ENCODE results near the gene FADS6.

Gene FADS6

GRCh38 chr17:74878658-74879057 lies 14.8 kb downstream of the FADS6 start:
- Histone ChIP-seq H3K27me3 (replicated peaks; ENCODE audit: insufficient read depth, low read length) (peaks cover 66% of the 10 kb centered on the region), H3K9me3 (replicated peaks; ENCODE audit: insufficient read depth, low read length) (no peaks in the 10 kb centered on the region), H3K4me2 (ENCODE audit: low read depth, low read length) (no peak overlapping the region), H3K79me2 (ENCODE audit: low read length) (no peaks in the 10 kb centered on the region), H4K20me1 (ENCODE audit: insufficient read depth, low read length) (no peaks in the 10 kb centered on the region), H3K4me3 (ENCODE audit: low read length) (no peak overlapping the region), H3K27ac (ENCODE audit: low read length) (no peak overlapping the region), H3F3A (ENCODE audit: insufficient read depth, low read length) (0 out of 2 replicates have a peak, but pooled peaks cover 4% of the 10 kb centered on the region), H3K9ac (ENCODE audit: low read length) (no peak overlapping the region), H2AFZ (ENCODE audit: low read length) (no peak overlapping the region), H3K9me2 (replicated peaks; ENCODE audit: insufficient read depth, low read length) (no peaks in the 10 kb centered on the region), H3K36me3 (replicated peaks; ENCODE audit: insufficient read depth, low read length) (no peaks in the 10 kb centered on the region), H3K4me1 (ENCODE audit: low read length) (peaks cover 18% of the 10 kb centered on the region; the same call in 1 of the 2 replicates)
- DNase-seq: no peak
- no peak for TF ChIP-seq EZH2phosphoT487 (IDR thresholded peaks at IDR 0.05; ENCODE audit: low read length)
- TF ChIP-seq EZH2 (optimal IDR thresholded peaks at IDR 0.05; ENCODE audit: low read depth, low read length): no peak
- TF ChIP-seq CTCF (IDR thresholded peaks at IDR 0.05; ENCODE audit: low read length): no peak

- H3K9me3 ChIP-seq (replicated peaks; ENCODE audit: insufficient read depth, low read length): no peaks in the 10 kb centered on the region
- H3K79me2 ChIP-seq (ENCODE audit: low read length): no peaks in the 10 kb centered on the region
- H3K9ac ChIP-seq (ENCODE audit: low read length): no peak overlapping the region
- no peaks in the 10 kb centered on the region for H4K20me1 ChIP-seq (ENCODE audit: insufficient read depth, low read length)
- H2AFZ ChIP-seq (ENCODE audit: low read length): no peak overlapping the region
- H3K27me3 ChIP-seq (replicated peaks; ENCODE audit: insufficient read depth, low read length): peaks cover 58% of the 10 kb centered on the region
- H3F3A ChIP-seq (ENCODE audit: insufficient read depth, low read length): 0 out of 2 replicates have a peak, but pooled peaks cover 4% of the 10 kb centered on the region
- peaks cover 18% of the 10 kb centered on the region; the same call in 1 of the 2 replicates for H3K4me1 ChIP-seq (ENCODE audit: low read length)
- no peak overlapping the region for H3K27ac ChIP-seq (ENCODE audit: low read length)
- no peaks in the 10 kb centered on the region for H3K9me2 ChIP-seq (replicated peaks; ENCODE audit: insufficient read depth, low read length)
- no peak overlapping the region for H3K4me3 ChIP-seq (ENCODE audit: low read length)
- no peak for DNase-seq
- no peak for TF ChIP-seq CTCF (IDR thresholded peaks at IDR 0.05; ENCODE audit: low read length)
- no peak for TF ChIP-seq EZH2 (optimal IDR thresholded peaks at IDR 0.05; ENCODE audit: low read depth, low read length)
- no peak for TF ChIP-seq EZH2phosphoT487 (IDR thresholded peaks at IDR 0.05; ENCODE audit: low read length)
- H3K36me3 ChIP-seq (replicated peaks; ENCODE audit: insufficient read depth, low read length): no peaks in the 10 kb centered on the region
- H3K4me2 ChIP-seq (ENCODE audit: low read depth, low read length): no peak overlapping the region
Observed at GRCh38 chr17:74877592-74878548, 15.6 kb downstream of the FADS6 start.

GRCh38 chr17:74875977-74876593 lies 17.3 kb downstream of the FADS6 start:
- H3K79me2 ChIP-seq (ENCODE audit: low read length): no peaks in the 10 kb centered on the region
- H3K9ac ChIP-seq (ENCODE audit: low read length): no peak overlapping the region
- H3F3A ChIP-seq (ENCODE audit: insufficient read depth, low read length): 0 out of 2 replicates have a peak, but pooled peaks cover 4% of the 10 kb centered on the region
- no peaks in the 10 kb centered on the region for H4K20me1 ChIP-seq (ENCODE audit: insufficient read depth, low read length)
- peaks cover 42% of the 10 kb centered on the region for H3K27me3 ChIP-seq (replicated peaks; ENCODE audit: insufficient read depth, low read length)
- no peaks in the 10 kb centered on the region for H3K9me3 ChIP-seq (replicated peaks; ENCODE audit: insufficient read depth, low read length)
- H2AFZ ChIP-seq (ENCODE audit: low read length): no peak overlapping the region
- H3K9me2 ChIP-seq (replicated peaks; ENCODE audit: insufficient read depth, low read length): no peaks in the 10 kb centered on the region
- DNase-seq: no peak
- no peak overlapping the region for H3K4me2 ChIP-seq (ENCODE audit: low read depth, low read length)
- H3K4me1 ChIP-seq (ENCODE audit: low read length): peaks cover 24% of the 10 kb centered on the region; the same call in 1 of the 2 replicates
- no peaks in the 10 kb centered on the region for H3K36me3 ChIP-seq (replicated peaks; ENCODE audit: insufficient read depth, low read length)
- no peak for TF ChIP-seq CTCF (IDR thresholded peaks at IDR 0.05; ENCODE audit: low read length)
- H3K4me3 ChIP-seq (ENCODE audit: low read length): no peak overlapping the region
- no peak overlapping the region for H3K27ac ChIP-seq (ENCODE audit: low read length)
